SK-N-SH treated with all-trans-retinoic acid at 6 μM for 48 hours (cell line): ENCODE results near the gene TTLL6.

Source experiments
- ESRRG ChIP-seq: fragments of 250-450 bp; sonication (Bioruptor Pico); IDR thresholded peaks from 2 replicates; pipeline ENCODE4 v1.6.1; 2021; ENCODE audit warnings: mild to moderate bottlenecking
- GLIS3 ChIP-seq: fragments of 250-450 bp; sonication (Bioruptor Pico); IDR thresholded peaks from 2 replicates; pipeline ENCODE4 v1.5.0; 2020; ENCODE audit warnings: mild to moderate bottlenecking, moderate library complexity
- ISL1 ChIP-seq: fragments of 250-450 bp; sonication (Bioruptor Pico); IDR thresholded peaks from 2 replicates; pipeline ENCODE4 v2.1.2; 2022; ENCODE audit warnings: mild to moderate bottlenecking, moderate library complexity
- OSR1 ChIP-seq: fragments of 250-450 bp; sonication (Bioruptor Pico); IDR thresholded peaks from 2 replicates; pipeline ENCODE4 v1.8.0; 2022; ENCODE audit warnings: moderate library complexity, mild to moderate bottlenecking, inconsistent platforms
- RARB ChIP-seq: fragments of 250-450 bp; sonication (Bioruptor Pico); IDR thresholded peaks from 2 replicates; pipeline ENCODE4 v1.8.0; 2021; ENCODE audit warnings: mild to moderate bottlenecking, moderate library complexity
- SNAI2 ChIP-seq: fragments of 250-450 bp; sonication (Bioruptor Pico); IDR thresholded peaks from 2 replicates; pipeline ENCODE4 v1.5.0; 2020; ENCODE audit warnings: mild to moderate bottlenecking, moderate library complexity
- ZC3H10 ChIP-seq: fragments of 250-450 bp; sonication (Bioruptor Pico); IDR thresholded peaks from 2 replicates; pipeline ENCODE4 v1.5.1; 2021; ENCODE audit warnings: mild to moderate bottlenecking, moderate library complexity
- ZFP3 ChIP-seq: fragments of 250-450 bp; sonication (Bioruptor Pico); IDR thresholded peaks from 2 replicates; pipeline ENCODE4 v1.5.0; 2020; ENCODE audit warnings: mild to moderate bottlenecking, moderate library complexity
- ZFP30 ChIP-seq: fragments of 450-650 bp; formaldehyde crosslinking; IDR thresholded peaks from 2 replicates; pipeline ENCODE4 v1.5.0; 2022; ENCODE audit warnings: mild to moderate bottlenecking, moderate library complexity
- ZNF8 ChIP-seq: fragments of 450-650 bp; formaldehyde crosslinking; IDR thresholded peaks from 2 replicates; pipeline ENCODE4 v1.5.0; 2020; ENCODE audit warnings: mild to moderate bottlenecking, moderate library complexity
- TF ChIP-seq, protein P1 (sequence below): fragments of 250-450 bp; sonication (Bioruptor Pico); IDR thresholded peaks from 2 replicates; pipeline ENCODE4 v1.8.0; 2021; ENCODE audit warnings: low read depth, mild to moderate bottlenecking, moderate library complexity, borderline replicate concordance
- TF ChIP-seq, protein P2 (sequence below): fragments of 250-450 bp; sonication (Bioruptor Pico); IDR thresholded peaks from 2 replicates; pipeline ENCODE4 v1.5.0; 2020; ENCODE audit warnings: mild to moderate bottlenecking, moderate library complexity
- TF ChIP-seq, protein P3 (sequence below): fragments of 250-450 bp; sonication (Bioruptor Pico); IDR thresholded peaks from 2 replicates; pipeline ENCODE4 v1.5.1; 2020; ENCODE audit warnings: low read depth, mild to moderate bottlenecking, moderate library complexity

DNA sequence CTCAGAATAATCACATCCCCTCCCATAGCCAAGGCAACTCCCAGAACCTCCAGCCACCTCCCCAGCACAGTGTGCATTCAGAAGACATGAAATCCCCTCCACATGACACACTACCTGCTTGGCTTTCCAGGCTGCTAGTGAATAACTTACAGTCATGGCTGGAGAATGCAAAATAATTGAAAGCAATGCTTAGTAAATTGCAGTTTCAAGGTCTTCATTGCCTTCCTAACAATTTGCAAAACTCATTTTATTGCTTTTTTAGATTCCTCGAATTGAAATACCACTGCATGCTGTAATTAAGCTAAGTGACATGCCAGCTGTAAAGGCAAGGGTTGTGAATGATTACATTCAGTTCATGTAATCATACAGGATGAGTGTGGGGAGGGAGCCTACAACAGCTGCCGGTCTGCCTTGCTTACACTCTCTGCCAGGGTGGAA is 59.5 kb downstream of the TTLL6 start:
- no peak for TF ChIP-seq ZNF8 (CRISPR knock-in tag)
- no peak for TF ChIP-seq GLIS3 (CRISPR knock-in tag)
- TF ChIP-seq ISL1 (CRISPR knock-in tag): no peak
- TF ChIP-seq RARB: no peak
- no peak for TF ChIP-seq ZFP30 (CRISPR knock-in tag)
- no peak for TF ChIP-seq ZC3H10 (CRISPR knock-in tag)
- no peak for TF ChIP-seq ZFP3 (CRISPR knock-in tag)
- no peak for TF ChIP-seq ESRRG
- TF ChIP-seq, protein P1, sequence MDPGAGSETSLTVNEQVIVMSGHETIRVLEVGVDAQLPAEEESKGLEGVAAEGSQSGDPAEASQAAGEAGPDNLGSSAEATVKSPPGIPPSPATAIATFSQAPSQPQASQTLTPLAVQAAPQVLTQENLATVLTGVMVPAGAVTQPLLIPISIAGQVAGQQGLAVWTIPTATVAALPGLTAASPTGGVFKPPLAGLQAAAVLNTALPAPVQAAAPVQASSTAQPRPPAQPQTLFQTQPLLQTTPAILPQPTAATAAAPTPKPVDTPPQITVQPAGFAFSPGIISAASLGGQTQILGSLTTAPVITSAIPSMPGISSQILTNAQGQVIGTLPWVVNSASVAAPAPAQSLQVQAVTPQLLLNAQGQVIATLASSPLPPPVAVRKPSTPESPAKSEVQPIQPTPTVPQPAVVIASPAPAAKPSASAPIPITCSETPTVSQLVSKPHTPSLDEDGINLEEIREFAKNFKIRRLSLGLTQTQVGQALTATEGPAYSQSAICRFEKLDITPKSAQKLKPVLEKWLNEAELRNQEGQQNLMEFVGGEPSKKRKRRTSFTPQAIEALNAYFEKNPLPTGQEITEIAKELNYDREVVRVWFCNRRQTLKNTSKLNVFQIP (CRISPR knock-in tag): no peak
- TF ChIP-seq, protein P2, sequence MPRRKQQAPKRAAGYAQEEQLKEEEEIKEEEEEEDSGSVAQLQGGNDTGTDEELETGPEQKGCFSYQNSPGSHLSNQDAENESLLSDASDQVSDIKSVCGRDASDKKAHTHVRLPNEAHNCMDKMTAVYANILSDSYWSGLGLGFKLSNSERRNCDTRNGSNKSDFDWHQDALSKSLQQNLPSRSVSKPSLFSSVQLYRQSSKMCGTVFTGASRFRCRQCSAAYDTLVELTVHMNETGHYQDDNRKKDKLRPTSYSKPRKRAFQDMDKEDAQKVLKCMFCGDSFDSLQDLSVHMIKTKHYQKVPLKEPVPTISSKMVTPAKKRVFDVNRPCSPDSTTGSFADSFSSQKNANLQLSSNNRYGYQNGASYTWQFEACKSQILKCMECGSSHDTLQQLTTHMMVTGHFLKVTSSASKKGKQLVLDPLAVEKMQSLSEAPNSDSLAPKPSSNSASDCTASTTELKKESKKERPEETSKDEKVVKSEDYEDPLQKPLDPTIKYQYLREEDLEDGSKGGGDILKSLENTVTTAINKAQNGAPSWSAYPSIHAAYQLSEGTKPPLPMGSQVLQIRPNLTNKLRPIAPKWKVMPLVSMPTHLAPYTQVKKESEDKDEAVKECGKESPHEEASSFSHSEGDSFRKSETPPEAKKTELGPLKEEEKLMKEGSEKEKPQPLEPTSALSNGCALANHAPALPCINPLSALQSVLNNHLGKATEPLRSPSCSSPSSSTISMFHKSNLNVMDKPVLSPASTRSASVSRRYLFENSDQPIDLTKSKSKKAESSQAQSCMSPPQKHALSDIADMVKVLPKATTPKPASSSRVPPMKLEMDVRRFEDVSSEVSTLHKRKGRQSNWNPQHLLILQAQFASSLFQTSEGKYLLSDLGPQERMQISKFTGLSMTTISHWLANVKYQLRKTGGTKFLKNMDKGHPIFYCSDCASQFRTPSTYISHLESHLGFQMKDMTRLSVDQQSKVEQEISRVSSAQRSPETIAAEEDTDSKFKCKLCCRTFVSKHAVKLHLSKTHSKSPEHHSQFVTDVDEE (CRISPR knock-in tag): no peak
- TF ChIP-seq, protein P3, sequence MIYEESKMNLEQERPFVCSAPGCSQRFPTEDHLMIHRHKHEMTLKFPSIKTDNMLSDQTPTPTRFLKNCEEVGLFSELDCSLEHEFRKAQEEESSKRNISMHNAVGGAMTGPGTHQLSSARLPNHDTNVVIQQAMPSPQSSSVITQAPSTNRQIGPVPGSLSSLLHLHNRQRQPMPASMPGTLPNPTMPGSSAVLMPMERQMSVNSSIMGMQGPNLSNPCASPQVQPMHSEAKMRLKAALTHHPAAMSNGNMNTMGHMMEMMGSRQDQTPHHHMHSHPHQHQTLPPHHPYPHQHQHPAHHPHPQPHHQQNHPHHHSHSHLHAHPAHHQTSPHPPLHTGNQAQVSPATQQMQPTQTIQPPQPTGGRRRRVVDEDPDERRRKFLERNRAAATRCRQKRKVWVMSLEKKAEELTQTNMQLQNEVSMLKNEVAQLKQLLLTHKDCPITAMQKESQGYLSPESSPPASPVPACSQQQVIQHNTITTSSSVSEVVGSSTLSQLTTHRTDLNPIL (CRISPR knock-in tag): no peak
- TF ChIP-seq SNAI2 (CRISPR knock-in tag): no peak
- TF ChIP-seq OSR1: no peak
